Measurements from ENCODE around the gene GPHN. TPM values are rescaled to one million over a fixed set of nuclear protein-coding genes. Genes with fewer than 3 reads are reported as not detected.

The GPHN gene
- total RNA-seq, 1 donor from 2014 or later = 28.5 TPM

DNA sequence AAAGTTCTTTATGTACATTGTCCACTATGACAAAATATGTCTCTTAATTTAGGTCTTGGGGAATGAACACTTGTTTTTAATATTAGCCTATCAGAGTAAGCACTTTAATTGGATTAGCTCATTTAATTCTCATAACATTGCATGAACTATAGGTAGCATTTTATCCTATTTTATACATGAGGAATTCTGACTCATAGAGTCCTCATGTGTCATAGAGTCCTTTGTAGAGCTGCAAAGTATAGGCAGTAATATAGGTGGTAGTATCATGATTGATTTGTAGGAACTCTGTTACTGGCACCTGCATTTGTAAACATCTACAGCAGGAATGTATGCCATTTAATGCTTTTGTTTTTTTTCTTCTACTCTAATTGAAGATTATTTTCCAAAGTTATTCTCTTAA is 96.0 kb downstream of the GPHN start:
- ATAC-seq (no peak), DNase-seq (no peak)
- intact Hi-C loops (cut with DNase I) = no loop called here
- TF ChIP-seq, protein P1, sequence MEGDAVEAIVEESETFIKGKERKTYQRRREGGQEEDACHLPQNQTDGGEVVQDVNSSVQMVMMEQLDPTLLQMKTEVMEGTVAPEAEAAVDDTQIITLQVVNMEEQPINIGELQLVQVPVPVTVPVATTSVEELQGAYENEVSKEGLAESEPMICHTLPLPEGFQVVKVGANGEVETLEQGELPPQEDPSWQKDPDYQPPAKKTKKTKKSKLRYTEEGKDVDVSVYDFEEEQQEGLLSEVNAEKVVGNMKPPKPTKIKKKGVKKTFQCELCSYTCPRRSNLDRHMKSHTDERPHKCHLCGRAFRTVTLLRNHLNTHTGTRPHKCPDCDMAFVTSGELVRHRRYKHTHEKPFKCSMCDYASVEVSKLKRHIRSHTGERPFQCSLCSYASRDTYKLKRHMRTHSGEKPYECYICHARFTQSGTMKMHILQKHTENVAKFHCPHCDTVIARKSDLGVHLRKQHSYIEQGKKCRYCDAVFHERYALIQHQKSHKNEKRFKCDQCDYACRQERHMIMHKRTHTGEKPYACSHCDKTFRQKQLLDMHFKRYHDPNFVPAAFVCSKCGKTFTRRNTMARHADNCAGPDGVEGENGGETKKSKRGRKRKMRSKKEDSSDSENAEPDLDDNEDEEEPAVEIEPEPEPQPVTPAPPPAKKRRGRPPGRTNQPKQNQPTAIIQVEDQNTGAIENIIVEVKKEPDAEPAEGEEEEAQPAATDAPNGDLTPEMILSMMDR (IDR thresholded peaks at IDR 0.05) = no peak
- no peaks in the 10 kb centered on the region for H3K36me3 ChIP-seq
- no peaks in the 10 kb centered on the region for H3K4me1 ChIP-seq
- H3K27me3 ChIP-seq = no peaks in the 10 kb centered on the region
- no peak overlapping the region for H3K4me3 ChIP-seq
- no peaks in the 10 kb centered on the region for H3K9me3 ChIP-seq
- H3K27ac ChIP-seq = no peak overlapping the region

DNA sequence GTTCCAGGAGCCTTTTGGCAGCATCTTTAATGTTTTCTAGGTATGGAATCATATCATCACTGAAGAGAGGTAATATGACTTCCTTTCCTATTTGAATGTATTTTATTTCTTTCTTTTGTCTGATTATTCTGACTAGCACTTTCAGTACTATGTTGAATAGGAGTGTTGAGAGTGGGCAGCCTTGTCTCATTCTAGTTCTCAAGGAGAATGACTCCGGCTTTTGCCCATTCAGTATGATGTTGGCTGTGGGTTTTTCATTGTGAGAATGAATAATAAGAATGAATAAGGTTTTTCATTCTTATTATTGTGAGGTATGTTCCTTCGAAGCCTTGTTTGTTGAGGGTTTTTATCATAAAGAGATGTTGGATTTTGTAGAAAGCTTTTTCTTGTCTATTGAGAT is 98.9 kb downstream of the GPHN start:
- H3K4me3 ChIP-seq = no peak overlapping the region
- ATAC-seq = no peak
- no peak overlapping the region for H3K27ac ChIP-seq
- no peaks in the 10 kb centered on the region for H3K36me3 ChIP-seq
- TF ChIP-seq, protein P1 (IDR thresholded peaks at IDR 0.05) = no peak
- H3K27me3 ChIP-seq = no peaks in the 10 kb centered on the region
- DNase-seq = no peak
- no peaks in the 10 kb centered on the region for H3K4me1 ChIP-seq
- no peaks in the 10 kb centered on the region for H3K9me3 ChIP-seq
- intact Hi-C loops (cut with DNase I) = no loop called here

DNA sequence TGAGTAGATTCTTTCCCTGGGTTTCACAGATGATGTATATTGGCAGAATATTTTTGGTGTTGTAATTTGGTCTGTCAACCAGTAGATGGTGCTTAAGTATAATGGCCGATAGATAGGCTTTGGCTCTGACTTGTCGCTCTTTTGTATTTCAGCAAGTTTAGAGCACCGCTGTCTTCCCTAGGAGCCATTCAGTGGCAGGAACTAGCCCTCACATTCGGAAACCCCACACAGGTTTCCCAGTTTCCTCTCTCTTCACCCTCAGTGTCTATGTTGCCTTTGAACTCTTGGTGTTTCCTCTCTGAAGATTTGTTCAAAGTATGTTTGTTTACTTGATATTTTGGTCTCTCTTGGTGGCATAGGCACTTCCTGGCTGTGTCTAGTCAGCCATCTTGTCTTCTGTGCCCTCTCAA is 102.2 kb downstream of the GPHN start:
- no peak for ATAC-seq
- Histone ChIP-seq H3K27ac (no peak overlapping the region), H3K4me1 (no peaks in the 10 kb centered on the region), H3K9me3 (no peaks in the 10 kb centered on the region), H3K27me3 (no peaks in the 10 kb centered on the region), H3K4me3 (no peak overlapping the region), H3K36me3 (no peaks in the 10 kb centered on the region)
- DNase-seq = no peak
- intact Hi-C loops (cut with DNase I) = no loop called here
- TF ChIP-seq, protein P1 (IDR thresholded peaks at IDR 0.05) = no peak

DNA sequence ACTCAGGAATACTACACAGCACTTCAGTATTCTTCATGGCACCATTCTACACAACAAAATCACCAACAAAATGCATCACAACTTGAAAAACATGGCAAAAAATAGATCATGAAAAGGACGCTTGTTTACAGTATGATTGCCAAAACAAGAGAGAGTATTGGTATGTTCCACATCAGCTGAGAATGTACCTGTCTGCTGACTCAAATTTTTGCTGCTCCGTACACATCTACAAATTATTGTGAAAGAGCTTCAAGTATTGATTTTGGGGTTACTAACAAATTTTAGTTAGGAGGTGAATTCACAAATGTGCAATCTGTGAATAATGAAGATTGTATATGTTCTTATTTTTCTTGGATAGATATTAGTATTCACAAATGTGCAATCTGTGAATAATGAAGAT is 105.4 kb downstream of the GPHN start:
- ATAC-seq (no peak), DNase-seq (no peak)
- Histone ChIP-seq H3K9me3 (no peaks in the 10 kb centered on the region), H3K4me3 (no peak overlapping the region), H3K36me3 (no peaks in the 10 kb centered on the region), H3K4me1 (no peaks in the 10 kb centered on the region), H3K27ac (no peak overlapping the region), H3K27me3 (no peaks in the 10 kb centered on the region)
- TF ChIP-seq, protein P1 (IDR thresholded peaks at IDR 0.05) = no peak
- intact Hi-C loops (cut with DNase I) = no loop called here

DNA sequence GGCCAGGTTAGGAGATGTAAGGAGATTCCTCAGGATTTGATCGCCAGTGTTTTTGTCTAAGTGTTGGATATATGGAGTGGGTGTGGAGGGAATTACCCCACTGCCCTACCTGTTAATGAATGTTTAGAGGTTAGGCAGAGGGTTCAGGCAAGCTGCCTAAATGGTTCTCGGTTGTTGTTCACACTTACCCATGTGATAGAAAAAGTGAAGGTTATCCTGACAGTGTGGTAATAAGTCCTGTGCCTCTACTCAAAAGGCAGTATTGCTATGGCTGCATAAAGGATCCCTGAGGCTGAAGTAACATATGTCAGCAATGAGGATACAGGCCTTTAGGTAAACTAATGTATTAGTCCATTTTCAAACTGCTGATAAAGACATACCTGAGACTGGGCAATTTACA is 112.0 kb downstream of the GPHN start:
- intact Hi-C loops (cut with DNase I) = no loop called here
- TF ChIP-seq, protein P1 (IDR thresholded peaks at IDR 0.05) = no peak
- DNase-seq = no peak

DNA sequence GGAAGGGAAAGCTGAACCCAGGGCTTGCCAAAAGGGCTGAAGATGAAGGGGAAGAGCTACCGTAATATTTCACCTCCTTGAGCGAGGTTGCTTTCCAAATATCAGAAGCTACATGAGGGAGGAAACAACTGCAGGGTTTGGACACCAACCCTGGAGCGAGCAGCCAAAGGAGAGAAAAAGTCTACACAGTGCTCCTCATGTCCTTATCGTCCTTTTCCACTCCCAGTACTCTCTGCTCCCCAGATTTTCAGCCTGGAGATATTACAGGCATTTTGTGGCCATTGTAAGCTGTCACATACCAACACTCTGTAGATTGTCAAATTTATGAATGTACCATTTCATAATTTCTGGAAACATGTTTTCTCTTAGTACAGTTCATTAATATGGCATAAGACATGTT is 115.9 kb downstream of the GPHN start:
- TF ChIP-seq, protein P1 (IDR thresholded peaks at IDR 0.05) = no peak
- Histone ChIP-seq H3K4me1 (no peaks in the 10 kb centered on the region), H3K4me3 (no peak overlapping the region), H3K36me3 (no peaks in the 10 kb centered on the region), H3K27me3 (no peaks in the 10 kb centered on the region), H3K9me3 (no peaks in the 10 kb centered on the region), H3K27ac (no peak overlapping the region)
- ATAC-seq = no peak
- intact Hi-C loops (cut with DNase I) = no loop called here
- DNase-seq = no peak

More for the DNA sequence above, 112.0 kb downstream of the GPHN start:
- Histone ChIP-seq H3K4me3 (no peak overlapping the region), H3K9me3 (no peaks in the 10 kb centered on the region), H3K27me3 (no peaks in the 10 kb centered on the region), H3K27ac (no peak overlapping the region), H3K4me1 (no peaks in the 10 kb centered on the region), H3K36me3 (no peaks in the 10 kb centered on the region)
- no peak for ATAC-seq
